CD14-positive monocyte (primary cell): ENCODE measurements around the gene SMIM33. TPM values are rescaled to one million over a fixed set of nuclear protein-coding genes. Genes with fewer than 3 reads are reported as not detected.

Source experiments
- DNase-seq, 3 donors: peaks; one replicate each; pipeline ENCODE4 v3.0.0-alpha.2; 2011 to 2022
- H2AFZ ChIP-seq: 2 replicates; pipeline ENCODE4 v1.6.0; 2012; ENCODE audit warnings: mild to moderate bottlenecking, low read depth, low read length, inconsistent platforms; ENCODE audit not compliant: insufficient read depth, poor library complexity, severe bottlenecking
- H3K27ac ChIP-seq, 2 donors: 1 replicate in 1 of 2; 2 replicates in 1 of 2; pipeline ENCODE4 v1.5.1; 2012 to 2013; ENCODE audit warnings: low read length in 2 of 2, control low read depth in 1 of 2, inconsistent platforms in 1 of 2, low read depth in 1 of 2, mild to moderate bottlenecking in 1 of 2
- H3K27me3 ChIP-seq, 2 donors: one replicate each; pipeline versions ENCODE4 v1.6.0 to v1.6.1; 2011 to 2013; ENCODE audit warnings: low read length in 2 of 2; ENCODE audit not compliant: control insufficient read depth in 2 of 2, insufficient read depth in 2 of 2
- H3K36me3 ChIP-seq, 2 donors: replicated peaks in 1 of 2; 1 replicate in 1 of 2; 2 replicates in 1 of 2; pipeline versions ENCODE4 v1.5.1 to v1.6.1; 2012 to 2013; ENCODE audit warnings: low read length in 2 of 2, control low read depth in 1 of 2, inconsistent platforms in 1 of 2, mild to moderate bottlenecking in 1 of 2; ENCODE audit not compliant: insufficient read depth in 2 of 2, control insufficient read depth in 1 of 2
- H3K4me1 ChIP-seq, 2 donors: 1 replicate in 1 of 2; 2 replicates in 1 of 2; pipeline versions ENCODE4 v1.5.1 to v1.6.1; 2012 to 2013; ENCODE audit warnings: low read length in 2 of 2, control low read depth in 1 of 2, inconsistent platforms in 1 of 2, mild to moderate bottlenecking in 1 of 2, moderate library complexity in 1 of 2; ENCODE audit not compliant: insufficient read depth in 2 of 2, control insufficient read depth in 1 of 2
- H3K4me2 ChIP-seq: replicated peaks from 2 replicates; pipeline ENCODE3; 2012; ENCODE audit warnings: low read length, moderate library complexity, mild to moderate bottlenecking; ENCODE audit not compliant: poor library complexity, severe bottlenecking; ENCODE audit errors: extremely low read depth
- H3K4me3 ChIP-seq, 3 experiments: fragments of 200-600 bp in 1 of 3; sonication (generic) in 1 of 3; replicated peaks in 1 of 3; 1 replicate in 2 of 3; 2 replicates in 1 of 3; pipeline ENCODE4 v1.5.1; 2011 to 2013; ENCODE audit warnings: low read length in 3 of 3, mild to moderate bottlenecking in 3 of 3, control low read depth in 2 of 3, low read depth in 2 of 3, inconsistent platforms in 1 of 3, moderate library complexity in 1 of 3
- H3K79me2 ChIP-seq: 2 replicates; pipeline ENCODE4 v1.6.0; 2012; ENCODE audit warnings: mild to moderate bottlenecking, control low read depth, inconsistent platforms, low read length, moderate library complexity; ENCODE audit not compliant: insufficient read depth
- H3K9ac ChIP-seq: 2 replicates; pipeline ENCODE4 v1.6.0; 2017; ENCODE audit warnings: low read length, mild to moderate bottlenecking; ENCODE audit not compliant: insufficient read depth, poor library complexity, severe bottlenecking
- H3K9me3 ChIP-seq, 2 donors: replicated peaks in 1 of 2; 1 replicate in 1 of 2; 2 replicates in 1 of 2; pipeline versions ENCODE4 v1.5.1 to v1.6.1; 2012 to 2013; ENCODE audit warnings: low read length in 2 of 2, control low read depth in 1 of 2; ENCODE audit not compliant: control insufficient read depth in 1 of 2, insufficient read depth in 1 of 2
- H4K20me1 ChIP-seq: 2 replicates; pipeline ENCODE4 v1.6.0; 2012; ENCODE audit warnings: mild to moderate bottlenecking, low read length, control low read depth, moderate library complexity; ENCODE audit not compliant: insufficient read depth
- H3K27ac Mint-ChIP-seq, 7 donors: one replicate each; pipeline ENCODE4 v1.8.0; 2020; ENCODE audit warnings: mild to moderate bottlenecking in 7 of 7, mixed read lengths in 7 of 7, moderate library complexity in 6 of 7, inconsistent platforms in 2 of 7
- H3K27me3 Mint-ChIP-seq, 3 donors: one replicate each; pipeline ENCODE4 v1.8.0; 2021 to 2022; ENCODE audit warnings: low read depth in 3 of 3, mild to moderate bottlenecking in 3 of 3, mixed read lengths in 3 of 3, moderate library complexity in 3 of 3, inconsistent platforms in 1 of 3
- H3K36me3 Mint-ChIP-seq, 2 donors: one replicate each; pipeline ENCODE4 v1.8.0; 2020; ENCODE audit warnings: mixed read lengths in 2 of 2, inconsistent platforms in 1 of 2, mild to moderate bottlenecking in 1 of 2
- H3K4me1 Mint-ChIP-seq: one replicate; pipeline ENCODE4 v1.8.0; 2020; ENCODE audit warnings: mild to moderate bottlenecking, mixed read lengths
- H3K4me3 Mint-ChIP-seq, 2 donors: one replicate each; pipeline ENCODE4 v1.8.0; 2020; ENCODE audit warnings: mild to moderate bottlenecking in 2 of 2, mixed read lengths in 2 of 2, moderate library complexity in 1 of 2
- H3K9me3 Mint-ChIP-seq, 7 donors: one replicate each; pipeline ENCODE4 v1.8.0; 2020 to 2022; ENCODE audit warnings: mixed read lengths in 7 of 7, mild to moderate bottlenecking in 6 of 7, moderate library complexity in 6 of 7, inconsistent platforms in 2 of 7
- CTCF ChIP-seq: fragments of 200-600 bp; IDR thresholded peaks from one replicate; pipeline ENCODE4 v1.8.0; 2022; ENCODE audit warnings: antibody characterized with exemption, mild to moderate bottlenecking
- WGBS: methylation state at CpG from one replicate; pipeline ENCODE4 v1.1.5; 2013; ENCODE audit warnings: missing lambda C conversion rate; ENCODE audit not compliant: insufficient coverage; 5-methylcytosine and 5-hydroxymethylcytosine counted together
- intact Hi-C, 2 donors: fragments of 100-400 bp; cut with micrococcal nuclease; formaldehyde crosslinking; loops; one replicate each; pipeline versions ENCODE4 v1.15.0 to v1.15.1; 2023
- polyA plus RNA-seq, 3 donors: library from polyadenylated mRNA; depleted of rRNA in 1 of 3; unstranded in 2 of 3; stranded (reverse) in 1 of 3; fragments of 300-500 nt in 2 of 3; fragments of >200 nt in 1 of 3; fragmentation: Illumina TruSeq in 2 of 3; gene quantifications; 1 replicate in 2 of 3; 2 replicates in 1 of 3; pipeline ENCODE4 v1.2.3, GENCODE V29; 2012 to 2021

The SMIM33 gene
- polyA plus RNA-seq, 3 donors, result not detected

GRCh38 chr5:139456776-139457175 is 14.0 kb upstream of the SMIM33 start:
- Histone ChIP-seq H3K9me3 (no peaks in the 10 kb centered on the region), H3K4me2 (no peak overlapping the region), H3K27me3 (no peaks in the 10 kb centered on the region), H4K20me1 (no peaks in the 10 kb centered on the region), H3K36me3 (no peaks in the 10 kb centered on the region), H3K4me1 (peaks cover 3 to 7% of the 10 kb centered on the region in 2 donors), H3K4me3 (no peak overlapping the region), H3K27ac (no peak overlapping the region), H2AFZ (no peak overlapping the region), H3K9ac (no peak overlapping the region), H3K79me2 (no peaks in the 10 kb centered on the region)
- no peaks in the 10 kb centered on the region for H3K9me3 Mint-ChIP-seq
- H3K4me1 Mint-ChIP-seq, result peaks cover 14% of the 10 kb centered on the region
- intact Hi-C loops, result no loop called here
- peak overlapping the region in 2 of 7 donors; percentile 52 for H3K27ac Mint-ChIP-seq
- H3K4me3 Mint-ChIP-seq, result no peak overlapping the region
- DNase-seq, result no peak
- WGBS, result 73% methylated on average over 12 of the region's 12 CpGs
- H3K27me3 Mint-ChIP-seq, result peaks cover 0 to 1% (median 0%) of the 10 kb centered on the region in 3 donors
- TF ChIP-seq CTCF, result no peak
- no peaks in the 10 kb centered on the region for H3K36me3 Mint-ChIP-seq

- Mint-ChIP-seq H3K36me3 (no peaks in the 10 kb centered on the region), H3K4me3 (no peak overlapping the region), H3K4me1 (peaks cover 15% of the 10 kb centered on the region), H3K9me3 (no peaks in the 10 kb centered on the region), H3K27ac (no peak overlapping the region), H3K27me3 (peaks cover 0 to 1% (median under 1%) of the 10 kb centered on the region in 3 donors)
- intact Hi-C loops, result no loop called here
- 96% methylated on average over 4 of the region's 5 CpGs for WGBS
- Histone ChIP-seq H3K4me2 (no peak overlapping the region), H3K4me3 (no peak overlapping the region), H3K9ac (no peak overlapping the region), H4K20me1 (no peaks in the 10 kb centered on the region), H3K27me3 (no peaks in the 10 kb centered on the region), H3K4me1 (peaks cover 3 to 7% of the 10 kb centered on the region in 2 donors), H3K27ac (no peak overlapping the region), H3K36me3 (no peaks in the 10 kb centered on the region), H3K79me2 (no peaks in the 10 kb centered on the region), H3K9me3 (no peaks in the 10 kb centered on the region), H2AFZ (no peak overlapping the region)
- no peak for DNase-seq
- no peak for TF ChIP-seq CTCF
Observed at GRCh38 chr5:139457241-139457640, 13.6 kb upstream of the SMIM33 start.
